SH-SY5Y (cell line): ENCODE measurements around the gene ITPRID2.

ENCODE experiments used
- GATA2 ChIP-seq: IDR thresholded peaks from 2 replicates; pipeline ENCODE4 v1.6.1; 2011; ENCODE audit warnings: mild to moderate bottlenecking, low read depth, low read length
- GATA3 ChIP-seq: IDR thresholded peaks from 2 replicates; pipeline ENCODE4 v1.6.1; 2011; ENCODE audit warnings: low read depth, mild to moderate bottlenecking, low read length, moderate library complexity

DNA sequence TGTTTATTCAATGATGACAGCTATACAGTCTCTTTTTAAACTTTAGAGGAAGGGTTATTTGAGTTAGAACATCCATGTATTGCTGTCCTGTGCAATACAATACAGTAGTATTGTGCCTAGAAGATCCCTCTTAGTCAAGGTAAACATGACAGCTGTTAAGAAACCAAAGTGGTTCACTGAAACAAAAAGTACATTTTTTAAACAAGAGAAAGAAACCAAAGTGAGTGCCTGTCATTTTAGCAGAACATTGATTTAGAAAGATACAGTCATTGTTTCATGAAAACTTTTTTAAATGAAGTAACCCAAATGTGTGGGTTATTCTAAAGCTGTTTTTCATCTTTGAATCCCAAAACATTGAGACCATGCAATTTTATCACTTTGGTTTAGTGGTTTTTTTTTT lies 15.5 kb downstream of the ITPRID2 start:
- TF ChIP-seq GATA2 = no peak
- TF ChIP-seq GATA3 = no peak
